Cardiac fibroblast (primary cell): Measurements from ENCODE around the gene GLS.
A peak's percentile ranks its signal among the peaks of the same experiment; 100 is the strongest.

Experiments used
- DNase-seq, 2 donors: peaks; one replicate each; pipeline versions ENCODE4 v3.0.0 to v3.0.0-alpha.2; 2010; ENCODE audit warnings: low read depth in 2 of 2
- H3K4me3 ChIP-seq, 2 donors: replicated peaks in 1 of 2; 1 replicate in 1 of 2; 2 replicates in 1 of 2; pipeline ENCODE4 v1.5.1; 2011; ENCODE audit warnings: low read depth in 2 of 2, low read length in 2 of 2, mild to moderate bottlenecking in 2 of 2, moderate library complexity in 1 of 2
- TF ChIP-seq, protein P1 (sequence below): IDR thresholded peaks from one replicate; pipeline ENCODE4 v1.5.1; 2011; ENCODE audit warnings: low read depth, mild to moderate bottlenecking, low read length, inconsistent platforms

GLS gene

DNA sequence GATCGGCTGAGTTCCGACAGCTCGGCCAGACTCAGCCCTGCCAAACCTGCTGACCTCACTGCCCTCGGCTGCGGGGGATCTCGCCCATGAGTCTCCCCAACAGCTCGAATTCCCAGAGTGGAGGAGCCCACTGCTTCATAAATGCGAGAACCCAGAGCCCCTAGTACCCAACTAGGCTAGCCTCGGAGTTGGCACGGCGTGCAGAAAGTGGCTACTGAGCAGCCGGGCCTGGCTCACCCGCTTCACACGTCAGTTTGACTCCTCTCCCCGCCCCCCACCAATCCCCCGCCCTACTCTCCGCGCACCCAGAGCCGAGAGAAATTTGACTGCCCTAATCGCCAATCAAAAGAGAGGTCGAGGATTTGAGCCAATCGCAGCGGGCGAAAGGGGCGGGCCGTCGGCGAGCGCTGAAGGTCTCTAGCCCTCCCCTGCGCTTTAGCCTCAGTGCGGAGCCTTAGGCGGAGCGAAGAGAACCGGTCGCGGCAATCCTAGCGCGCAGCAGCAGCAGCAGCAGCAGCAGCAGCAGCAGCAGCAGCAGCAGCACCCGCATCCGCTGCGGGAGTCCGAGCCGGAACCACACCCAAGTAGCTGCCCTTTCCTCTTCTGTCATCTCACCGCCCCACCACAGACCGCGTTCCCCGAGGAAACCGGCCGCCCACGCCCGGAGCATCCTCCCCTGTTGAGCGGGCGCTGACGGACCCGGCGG is at the start of gene GLS:
Gene GLS (plus strand): TSS at position 444 of the 706 bp plus-strand sequence. CDS start 264 bp downstream, outside the sequence.
- TF ChIP-seq, protein P1, sequence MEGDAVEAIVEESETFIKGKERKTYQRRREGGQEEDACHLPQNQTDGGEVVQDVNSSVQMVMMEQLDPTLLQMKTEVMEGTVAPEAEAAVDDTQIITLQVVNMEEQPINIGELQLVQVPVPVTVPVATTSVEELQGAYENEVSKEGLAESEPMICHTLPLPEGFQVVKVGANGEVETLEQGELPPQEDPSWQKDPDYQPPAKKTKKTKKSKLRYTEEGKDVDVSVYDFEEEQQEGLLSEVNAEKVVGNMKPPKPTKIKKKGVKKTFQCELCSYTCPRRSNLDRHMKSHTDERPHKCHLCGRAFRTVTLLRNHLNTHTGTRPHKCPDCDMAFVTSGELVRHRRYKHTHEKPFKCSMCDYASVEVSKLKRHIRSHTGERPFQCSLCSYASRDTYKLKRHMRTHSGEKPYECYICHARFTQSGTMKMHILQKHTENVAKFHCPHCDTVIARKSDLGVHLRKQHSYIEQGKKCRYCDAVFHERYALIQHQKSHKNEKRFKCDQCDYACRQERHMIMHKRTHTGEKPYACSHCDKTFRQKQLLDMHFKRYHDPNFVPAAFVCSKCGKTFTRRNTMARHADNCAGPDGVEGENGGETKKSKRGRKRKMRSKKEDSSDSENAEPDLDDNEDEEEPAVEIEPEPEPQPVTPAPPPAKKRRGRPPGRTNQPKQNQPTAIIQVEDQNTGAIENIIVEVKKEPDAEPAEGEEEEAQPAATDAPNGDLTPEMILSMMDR, result no peak
- H3K4me3 ChIP-seq, result peak within 1 kb of the TSS; percentile 72 to 92
- DNase-seq, result peak; percentile 98

DNA sequence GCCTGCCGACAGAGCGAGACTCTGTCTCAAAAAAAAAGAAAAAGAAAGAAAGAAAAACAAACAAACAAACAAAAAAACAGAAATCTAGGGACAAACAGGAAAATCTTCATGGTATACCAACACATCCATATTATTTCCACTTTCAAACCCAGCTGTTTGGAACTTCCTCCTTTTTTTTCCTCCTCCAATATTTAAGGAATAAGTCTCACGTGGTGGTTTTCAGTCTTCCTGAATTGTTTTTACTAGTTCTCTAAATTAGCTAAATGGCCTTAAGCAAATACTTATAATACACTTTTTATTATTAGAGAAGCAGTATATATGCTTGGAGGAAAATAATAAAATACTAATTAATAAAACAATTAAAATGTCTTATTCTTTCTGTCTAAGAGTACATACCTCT is 48.7 kb upstream of the GLS start:
- no peak for DNase-seq
- no peak overlapping the region for H3K4me3 ChIP-seq
- TF ChIP-seq, protein P1, result no peak

DNA sequence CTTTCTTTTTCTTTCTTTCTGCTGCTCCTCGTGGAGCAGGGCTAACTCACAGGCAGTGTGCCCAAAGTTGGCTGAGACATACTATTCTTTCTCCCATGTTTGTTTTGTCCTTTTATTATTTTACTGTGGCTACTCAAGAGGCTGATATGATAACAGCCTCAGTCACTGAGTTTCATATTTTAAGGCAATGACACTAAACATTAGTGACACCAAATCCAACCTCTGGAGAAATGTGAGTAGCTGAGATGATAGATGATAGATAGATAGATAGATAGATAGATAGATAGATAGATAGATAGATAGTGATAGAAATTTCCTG is 45.8 kb upstream of the GLS start:
- TF ChIP-seq, protein P1, result no peak
- no peak overlapping the region for H3K4me3 ChIP-seq
- DNase-seq, result no peak

DNA sequence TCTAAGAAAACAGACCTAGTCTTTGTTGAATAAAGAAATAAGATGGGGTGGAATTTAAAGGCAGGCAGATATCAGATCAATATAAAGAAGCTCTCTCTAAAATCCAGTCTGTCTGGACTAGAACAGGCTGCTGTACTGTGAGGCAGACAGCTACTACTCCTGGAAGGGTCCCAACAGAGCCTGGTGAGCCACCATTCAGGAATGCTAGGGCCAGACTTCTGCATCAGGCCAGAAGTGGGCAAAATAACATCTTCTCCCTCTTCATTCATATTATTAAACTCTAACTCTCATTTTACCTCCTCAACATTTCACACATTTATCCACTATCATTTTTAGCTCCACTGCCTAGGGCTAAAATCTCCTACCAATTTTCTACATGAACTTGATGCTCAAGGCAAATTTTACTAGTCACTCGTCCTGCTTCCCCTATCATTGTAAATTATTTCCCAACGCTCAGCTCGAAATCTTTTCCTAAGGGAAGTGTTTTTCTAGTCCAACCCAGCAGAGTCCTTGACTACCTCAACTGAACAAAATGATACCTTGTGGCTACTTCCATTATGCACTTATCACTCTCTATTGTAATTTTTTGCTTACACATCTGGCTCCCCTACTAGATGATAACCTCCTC is 45.2 kb upstream of the GLS start:
- TF ChIP-seq, protein P1, result no peak
- no peak overlapping the region for H3K4me3 ChIP-seq
- DNase-seq, result peak; percentile 88 to 90

DNA sequence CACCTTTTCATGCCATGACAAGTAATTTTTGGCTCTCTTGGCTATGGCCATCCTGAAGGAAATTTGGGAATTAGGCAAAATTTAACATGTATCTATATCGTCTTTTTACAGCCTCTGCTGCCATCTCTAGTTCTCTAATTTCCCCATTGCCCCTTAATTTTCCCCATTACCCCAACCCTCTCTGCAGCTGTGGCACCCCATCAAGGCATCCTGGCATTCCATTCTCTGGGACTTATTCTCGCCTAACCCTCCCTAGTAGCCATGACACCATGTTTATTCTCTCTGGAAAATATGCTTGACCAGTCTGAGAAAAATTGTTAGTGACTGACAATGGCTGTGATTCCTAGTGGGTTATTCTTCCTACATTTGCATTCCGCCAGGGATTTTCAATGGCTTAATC is 43.9 kb upstream of the GLS start:
- DNase-seq, result no peak
- TF ChIP-seq, protein P1, result no peak
- no peak overlapping the region for H3K4me3 ChIP-seq

DNA sequence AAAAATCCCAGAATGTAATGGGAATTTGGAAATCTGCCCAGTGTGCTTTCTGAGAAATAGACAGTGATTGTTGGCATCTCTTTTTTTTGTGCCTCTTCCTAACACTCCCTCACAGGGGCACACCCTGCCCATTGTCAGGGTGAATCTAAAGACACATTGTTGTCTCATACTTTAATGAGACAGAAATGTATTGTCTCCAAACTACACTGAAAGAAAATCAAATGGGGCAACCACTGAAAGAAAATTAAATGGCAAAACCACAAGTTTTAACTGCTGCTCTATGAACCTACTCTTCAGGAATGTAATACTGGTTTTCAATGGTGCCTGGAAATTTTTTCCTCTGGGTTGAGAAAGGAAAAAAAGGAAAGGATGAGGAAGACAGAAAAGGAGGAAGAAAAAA is 43.2 kb upstream of the GLS start:
- TF ChIP-seq, protein P1, result no peak
- H3K4me3 ChIP-seq, result no peak overlapping the region
- DNase-seq, result peak; percentile 51 to 64
